HepG2 (cell line): ENCODE measurements around the gene TNFRSF18. TPM values are rescaled to one million over a fixed set of nuclear protein-coding genes. Genes with fewer than 3 reads are reported as not detected.

Experiments used
- ARHGAP35 ChIP-seq: sonication (generic); formaldehyde crosslinking; IDR thresholded peaks from 2 replicates; pipeline ENCODE4 v1.9.0; 2022; ENCODE audit warnings: mild to moderate bottlenecking, inconsistent platforms, moderate library complexity, missing genetic modification reagents, borderline replicate concordance
- CSRNP1 ChIP-seq: sonication (generic); formaldehyde crosslinking; IDR thresholded peaks from 2 replicates; pipeline ENCODE4 v1.8.1; 2023; ENCODE audit warnings: mild to moderate bottlenecking, missing genetic modification reagents
- GATAD1 ChIP-seq: IDR thresholded peaks from 2 replicates; pipeline ENCODE4 v1.6.1; 2016; ENCODE audit warnings: missing genetic modification reagents, missing compliant biosample characterization
- HNRNPLL ChIP-seq: fragments of 200-400 bp; formaldehyde crosslinking; IDR thresholded peaks from 2 replicates; pipeline ENCODE4 v1.6.1; 2017; ENCODE audit warnings: mild to moderate bottlenecking, low read depth, low read length; ENCODE audit not compliant: poor library complexity, severe bottlenecking
- KAT8 ChIP-seq: IDR thresholded peaks from 2 replicates; pipeline ENCODE4 v1.6.1; 2016; ENCODE audit warnings: missing genetic modification reagents, missing compliant biosample characterization
- MAFF ChIP-seq: IDR thresholded peaks from 2 replicates; pipeline ENCODE4 v1.6.1; 2011; ENCODE audit warnings: low read depth, low read length, improper control_type of control experiment
- MYC ChIP-seq: sonication (generic); formaldehyde crosslinking; IDR thresholded peaks from 2 replicates; pipeline ENCODE4 v1.9.0; 2021; ENCODE audit warnings: missing genetic modification reagents, borderline replicate concordance
- NCOA1 ChIP-seq: sonication (generic); formaldehyde crosslinking; IDR thresholded peaks from 2 replicates; pipeline ENCODE4 v1.9.0; 2021; ENCODE audit warnings: missing genetic modification reagents
- PCBP2 ChIP-seq: fragments of 200-400 bp; formaldehyde crosslinking; optimal IDR thresholded peaks from 2 replicates; pipeline ENCODE3; 2018; ENCODE audit warnings: low read length, low read depth; ENCODE audit not compliant: poor library complexity, severe bottlenecking
- TGIF2 ChIP-seq: IDR thresholded peaks from 2 replicates; pipeline ENCODE4 v1.6.1; 2016; ENCODE audit warnings: control low read depth, missing compliant biosample characterization
- THAP11 ChIP-seq: IDR thresholded peaks from 2 replicates; pipeline ENCODE4 v1.6.1; 2016; ENCODE audit warnings: missing biosample characterization, missing genetic modification reagents
- YEATS2 ChIP-seq: sonication (generic); formaldehyde crosslinking; IDR thresholded peaks from 2 replicates; pipeline ENCODE4 v1.4.0; 2020; ENCODE audit warnings: missing genetic modification reagents, borderline replicate concordance
- ZFX ChIP-seq: sonication (generic); formaldehyde crosslinking; IDR thresholded peaks from 2 replicates; pipeline ENCODE4 v1.4.0; 2020; ENCODE audit warnings: mild to moderate bottlenecking, low read depth, missing genetic modification reagents, moderate library complexity
- ZNF891 ChIP-seq: sonication (generic); formaldehyde crosslinking; IDR thresholded peaks from 2 replicates; pipeline ENCODE4 v1.5.0; 2020; ENCODE audit warnings: mild to moderate bottlenecking, missing genetic modification reagents
- polyA plus RNA-seq, 8 experiments: library from polyadenylated mRNA; depleted of rRNA in 3 of 8; stranded (reverse) in 7 of 8; unstranded in 1 of 8; fragments of >200 nt; fragmentation: Illumina TruSeq in 4 of 8; extraction: Trizol in 4 of 8; gene quantifications; 2 replicates each; pipeline versions ENCODE4 v1.2.1 to v1.2.3, GENCODE V29; 2011 to 2016; ENCODE audit warnings: low read depth in 4 of 8, missing spikeins in 1 of 8, mixed read lengths in 1 of 8; ENCODE audit not compliant: insufficient read depth in 1 of 8
- total RNA-seq, 5 experiments: library from RNA; depleted of rRNA; stranded (reverse); fragments of >200 nt; fragmentation: Illumina TruSeq; extraction: Trizol; gene quantifications; 2 replicates each; pipeline ENCODE4 v1.2.3, GENCODE V29; 2016; ENCODE audit warnings: low read depth in 1 of 5
- TF ChIP-seq, protein P1 (sequence below): sonication (generic); formaldehyde crosslinking; IDR thresholded peaks from 2 replicates; pipeline ENCODE4 v1.4.0; 2020; ENCODE audit warnings: missing genetic modification reagents
- TF ChIP-seq, protein P2 (sequence below): sonication (generic); formaldehyde crosslinking; IDR thresholded peaks from 2 replicates; pipeline ENCODE4 v1.8.1; 2023; ENCODE audit warnings: mild to moderate bottlenecking, inconsistent platforms, moderate library complexity, missing genetic modification reagents, borderline replicate concordance
- TF ChIP-seq, protein P3 (sequence below): sonication (generic); formaldehyde crosslinking; conservative IDR thresholded peaks from 2 replicates; pipeline ENCODE4 v1.4.0; 2020; ENCODE audit warnings: mild to moderate bottlenecking, missing genetic modification reagents, moderate library complexity

Gene TNFRSF18
- total and polyA plus RNA-seq, 2 of the 13 experiments (the other 11 are each of a cell fraction or from before 2014, with no cell fraction given), result not detected

GRCh38 chr1:1237874-1238701 is 31.7 kb upstream of the TNFRSF18 start (continued):
- TF ChIP-seq MYC (CRISPR knock-in tag) (peak; percentile 75; the same call in 1 of the 2 replicates), CSRNP1 (peak; percentile 69; the same call in 1 of the 2 replicates), GATAD1 (CRISPR knock-in tag) (peak; percentile 63), ZNF891 (peak; percentile 69), TGIF2 (CRISPR knock-in tag) (peak; percentile 62; the same call in 1 of the 2 replicates), HNRNPLL (peak; percentile 57), YEATS2 (peak; percentile 62; the same call in 1 of the 2 replicates), KAT8 (CRISPR knock-in tag) (peak; percentile 33; the same call in 1 of the 2 replicates), ARHGAP35 (CRISPR knock-in tag) (0 out of 2 replicates have a peak, but pooled peaks have one; percentile 15), MAFF (no peak), NCOA1 (peak; percentile 80; the same call in 1 of the 2 replicates), THAP11 (peak; percentile 53; the same call in 1 of the 2 replicates), PCBP2 (no peak), ZFX (peak; percentile 83)
- TF ChIP-seq, protein P1, sequence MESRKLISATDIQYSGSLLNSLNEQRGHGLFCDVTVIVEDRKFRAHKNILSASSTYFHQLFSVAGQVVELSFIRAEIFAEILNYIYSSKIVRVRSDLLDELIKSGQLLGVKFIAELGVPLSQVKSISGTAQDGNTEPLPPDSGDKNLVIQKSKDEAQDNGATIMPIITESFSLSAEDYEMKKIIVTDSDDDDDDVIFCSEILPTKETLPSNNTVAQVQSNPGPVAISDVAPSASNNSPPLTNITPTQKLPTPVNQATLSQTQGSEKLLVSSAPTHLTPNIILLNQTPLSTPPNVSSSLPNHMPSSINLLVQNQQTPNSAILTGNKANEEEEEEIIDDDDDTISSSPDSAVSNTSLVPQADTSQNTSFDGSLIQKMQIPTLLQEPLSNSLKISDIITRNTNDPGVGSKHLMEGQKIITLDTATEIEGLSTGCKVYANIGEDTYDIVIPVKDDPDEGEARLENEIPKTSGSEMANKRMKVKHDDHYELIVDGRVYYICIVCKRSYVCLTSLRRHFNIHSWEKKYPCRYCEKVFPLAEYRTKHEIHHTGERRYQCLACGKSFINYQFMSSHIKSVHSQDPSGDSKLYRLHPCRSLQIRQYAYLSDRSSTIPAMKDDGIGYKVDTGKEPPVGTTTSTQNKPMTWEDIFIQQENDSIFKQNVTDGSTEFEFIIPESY, result 0 out of 2 replicates have a peak, but pooled peaks have one; percentile 15
- TF ChIP-seq, protein P2, sequence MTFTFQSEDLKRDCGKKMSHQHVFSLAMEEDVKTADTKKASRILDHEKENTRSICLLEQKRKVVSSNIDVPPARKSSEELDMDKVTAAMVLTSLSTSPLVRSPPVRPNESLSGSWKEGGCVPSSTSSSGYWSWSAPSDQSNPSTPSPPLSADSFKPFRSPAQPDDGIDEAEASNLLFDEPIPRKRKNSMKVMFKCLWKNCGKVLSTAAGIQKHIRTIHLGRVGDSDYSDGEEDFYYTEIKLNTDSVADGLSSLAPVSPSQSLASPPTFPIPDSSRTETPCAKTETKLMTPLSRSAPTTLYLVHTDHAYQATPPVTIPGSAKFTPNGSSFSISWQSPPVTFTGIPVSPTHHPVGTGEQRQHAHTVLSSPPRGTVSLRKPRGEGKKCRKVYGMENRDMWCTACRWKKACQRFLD (CRISPR knock-in tag), result peak; percentile 65; the same call in 1 of the 2 replicates
- TF ChIP-seq, protein P3, sequence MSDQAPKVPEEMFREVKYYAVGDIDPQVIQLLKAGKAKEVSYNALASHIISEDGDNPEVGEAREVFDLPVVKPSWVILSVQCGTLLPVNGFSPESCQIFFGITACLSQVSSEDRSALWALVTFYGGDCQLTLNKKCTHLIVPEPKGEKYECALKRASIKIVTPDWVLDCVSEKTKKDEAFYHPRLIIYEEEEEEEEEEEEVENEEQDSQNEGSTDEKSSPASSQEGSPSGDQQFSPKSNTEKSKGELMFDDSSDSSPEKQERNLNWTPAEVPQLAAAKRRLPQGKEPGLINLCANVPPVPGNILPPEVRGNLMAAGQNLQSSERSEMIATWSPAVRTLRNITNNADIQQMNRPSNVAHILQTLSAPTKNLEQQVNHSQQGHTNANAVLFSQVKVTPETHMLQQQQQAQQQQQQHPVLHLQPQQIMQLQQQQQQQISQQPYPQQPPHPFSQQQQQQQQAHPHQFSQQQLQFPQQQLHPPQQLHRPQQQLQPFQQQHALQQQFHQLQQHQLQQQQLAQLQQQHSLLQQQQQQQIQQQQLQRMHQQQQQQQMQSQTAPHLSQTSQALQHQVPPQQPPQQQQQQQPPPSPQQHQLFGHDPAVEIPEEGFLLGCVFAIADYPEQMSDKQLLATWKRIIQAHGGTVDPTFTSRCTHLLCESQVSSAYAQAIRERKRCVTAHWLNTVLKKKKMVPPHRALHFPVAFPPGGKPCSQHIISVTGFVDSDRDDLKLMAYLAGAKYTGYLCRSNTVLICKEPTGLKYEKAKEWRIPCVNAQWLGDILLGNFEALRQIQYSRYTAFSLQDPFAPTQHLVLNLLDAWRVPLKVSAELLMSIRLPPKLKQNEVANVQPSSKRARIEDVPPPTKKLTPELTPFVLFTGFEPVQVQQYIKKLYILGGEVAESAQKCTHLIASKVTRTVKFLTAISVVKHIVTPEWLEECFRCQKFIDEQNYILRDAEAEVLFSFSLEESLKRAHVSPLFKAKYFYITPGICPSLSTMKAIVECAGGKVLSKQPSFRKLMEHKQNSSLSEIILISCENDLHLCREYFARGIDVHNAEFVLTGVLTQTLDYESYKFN (CRISPR knock-in tag), result peak; percentile 68
